ENCODE results near the gene PTPRD.

Gene PTPRD

GRCh38 chr9:10204276-10204675, 408.5 kb downstream of the PTPRD start:
- no peak for DNase-seq (ENCODE audit: extremely low spot score)
- ChIA-PET CTCF (interaction anchor here (1.0 kb wide), 1 partner anchor 13 kb away, joined by 3 read pairs; no protein-coding TSS in a partner anchor), POLR2A (no interaction called here)
- TF ChIP-seq, protein P1, sequence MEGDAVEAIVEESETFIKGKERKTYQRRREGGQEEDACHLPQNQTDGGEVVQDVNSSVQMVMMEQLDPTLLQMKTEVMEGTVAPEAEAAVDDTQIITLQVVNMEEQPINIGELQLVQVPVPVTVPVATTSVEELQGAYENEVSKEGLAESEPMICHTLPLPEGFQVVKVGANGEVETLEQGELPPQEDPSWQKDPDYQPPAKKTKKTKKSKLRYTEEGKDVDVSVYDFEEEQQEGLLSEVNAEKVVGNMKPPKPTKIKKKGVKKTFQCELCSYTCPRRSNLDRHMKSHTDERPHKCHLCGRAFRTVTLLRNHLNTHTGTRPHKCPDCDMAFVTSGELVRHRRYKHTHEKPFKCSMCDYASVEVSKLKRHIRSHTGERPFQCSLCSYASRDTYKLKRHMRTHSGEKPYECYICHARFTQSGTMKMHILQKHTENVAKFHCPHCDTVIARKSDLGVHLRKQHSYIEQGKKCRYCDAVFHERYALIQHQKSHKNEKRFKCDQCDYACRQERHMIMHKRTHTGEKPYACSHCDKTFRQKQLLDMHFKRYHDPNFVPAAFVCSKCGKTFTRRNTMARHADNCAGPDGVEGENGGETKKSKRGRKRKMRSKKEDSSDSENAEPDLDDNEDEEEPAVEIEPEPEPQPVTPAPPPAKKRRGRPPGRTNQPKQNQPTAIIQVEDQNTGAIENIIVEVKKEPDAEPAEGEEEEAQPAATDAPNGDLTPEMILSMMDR (IDR thresholded peaks at IDR 0.05; ENCODE audit: control extremely low read depth, extremely low read depth, low read depth, missing control alignments): no peak

GRCh38 chr9:10173561-10173960, 439.2 kb downstream of the PTPRD start:
- DNase-seq (ENCODE audit: extremely low spot score): no peak
- ChIA-PET CTCF (no interaction called here), POLR2A (no interaction called here)
- TF ChIP-seq, protein P1 (IDR thresholded peaks at IDR 0.05; ENCODE audit: control extremely low read depth, extremely low read depth, low read depth, missing control alignments): no peak

GRCh38 chr9:10172476-10172875, 440.3 kb downstream of the PTPRD start:
- POLR2A ChIA-PET: no interaction called here
- no peak for DNase-seq (ENCODE audit: extremely low spot score)
- CTCF ChIA-PET: no interaction called here
- TF ChIP-seq, protein P1 (IDR thresholded peaks at IDR 0.05; ENCODE audit: control extremely low read depth, extremely low read depth, low read depth, missing control alignments): no peak

- ChIA-PET CTCF (interaction anchor here (1.3 kb wide), 1 partner anchor 12 kb away, joined by 3 read pairs; no protein-coding TSS in a partner anchor), POLR2A (no interaction called here)
- TF ChIP-seq, protein P1 (IDR thresholded peaks at IDR 0.05; ENCODE audit: control extremely low read depth, extremely low read depth, low read depth, missing control alignments): no peak
- DNase-seq (ENCODE audit: extremely low spot score): no peak
Measured at GRCh38 chr9:10168241-10168640, 444.6 kb downstream of the PTPRD start.

- TF ChIP-seq, protein P1 (IDR thresholded peaks at IDR 0.05; ENCODE audit: control extremely low read depth, extremely low read depth, low read depth, missing control alignments): no peak
- POLR2A ChIA-PET: no interaction called here
- CTCF ChIA-PET: interaction anchor here (1.3 kb wide), 1 partner anchor 20 kb away, joined by 3 read pairs; no protein-coding TSS in a partner anchor
- DNase-seq (ENCODE audit: extremely low spot score): no peak
Measured at GRCh38 chr9:10148796-10149195, 464.0 kb downstream of the PTPRD start.

- CTCF ChIA-PET: no interaction called here
Measured at GRCh38 chr9:10146517-10147331, 466.1 kb downstream of the PTPRD start.

More at GRCh38 chr9:10146517-10147331, 466.1 kb downstream of the PTPRD start:
- DNase-seq (ENCODE audit: extremely low spot score): no peak
- POLR2A ChIA-PET: no interaction called here
- TF ChIP-seq, protein P1 (IDR thresholded peaks at IDR 0.05; ENCODE audit: control extremely low read depth, extremely low read depth, low read depth, missing control alignments): no peak
